GM18499 (cell line): ENCODE data around the gene ATP13A3.

ENCODE experiments used
- ATAC-seq: cut with Tn5 transposase; IDR thresholded peaks from one replicate; pipeline ENCODE4 v1.9.1; 2021; ENCODE audit warnings: moderate number of reproducible peaks; ENCODE audit not compliant: insufficient read depth, unreplicated experiment

Gene ATP13A3

GRCh38 chr3:194447657-194448056 is 39.1 kb downstream of the ATP13A3 start:
- no peak for ATAC-seq

- no peak for ATAC-seq
Measured at GRCh38 chr3:194447161-194447560, 39.6 kb downstream of the ATP13A3 start.

- no peak for ATAC-seq
Measured at GRCh38 chr3:194446754-194447153, 40.0 kb downstream of the ATP13A3 start.

- no peak for ATAC-seq
Measured at GRCh38 chr3:194446172-194446571, 40.6 kb downstream of the ATP13A3 start.

- no peak for ATAC-seq
Measured at GRCh38 chr3:194443901-194444300, 42.9 kb downstream of the ATP13A3 start.

- ATAC-seq: no peak
Measured at GRCh38 chr3:194440756-194441155, 46.0 kb downstream of the ATP13A3 start.

- ATAC-seq: no peak
Measured at GRCh38 chr3:194439881-194440550, 46.8 kb downstream of the ATP13A3 start.

- ATAC-seq: no peak
Measured at GRCh38 chr3:194434503-194434902, 52.3 kb downstream of the ATP13A3 start.

GRCh38 chr3:194431554-194431953 is 55.2 kb downstream of the ATP13A3 start:
- no peak for ATAC-seq

- ATAC-seq: no peak
Measured at GRCh38 chr3:194425399-194425798, 61.4 kb downstream of the ATP13A3 start.

GRCh38 chr3:194424953-194425352 is 61.8 kb downstream of the ATP13A3 start:
- ATAC-seq: no peak

- ATAC-seq: no peak
Measured at GRCh38 chr3:194424373-194424772, 62.4 kb downstream of the ATP13A3 start.

GRCh38 chr3:194423317-194423716 is 63.5 kb downstream of the ATP13A3 start:
- no peak for ATAC-seq

GRCh38 chr3:194422188-194422587 is 64.6 kb downstream of the ATP13A3 start:
- no peak for ATAC-seq

- ATAC-seq: no peak
Measured at GRCh38 chr3:194418671-194419070, 68.1 kb downstream of the ATP13A3 start.

- no peak for ATAC-seq
Measured at GRCh38 chr3:194407423-194407822, 79.4 kb downstream of the ATP13A3 start.

- ATAC-seq: no peak
Measured at GRCh38 chr3:194405766-194406165, 81.0 kb downstream of the ATP13A3 start.

GRCh38 chr3:194404365-194405140 is 82.2 kb downstream of the ATP13A3 start:
- ATAC-seq: no peak

- ATAC-seq: no peak
Measured at GRCh38 chr3:194401868-194402329, 84.9 kb downstream of the ATP13A3 start.

GRCh38 chr3:194401346-194401745 is 85.5 kb downstream of the ATP13A3 start:
- ATAC-seq: no peak

GRCh38 chr3:194399874-194400411 is 86.9 kb downstream of the ATP13A3 start:
- no peak for ATAC-seq
